ENCODE results near the gene RASAL3.

RASAL3 gene

GRCh38 chr19:15404097-15404779 is 60.1 kb downstream of the RASAL3 start:
- Histone ChIP-seq H3K9ac (ENCODE audit: low read depth, low read length) (no peak overlapping the region), H3K4me1 (ENCODE audit: control insufficient read depth, insufficient read depth, low read length) (no peaks in the 10 kb centered on the region), H3K9me3 (ENCODE audit: control insufficient read depth, insufficient read depth, low read length) (no peaks in the 10 kb centered on the region), H3K27ac (ENCODE audit: low read depth, low read length) (no peak overlapping the region), H3K4me3 (ENCODE audit: low read depth, low read length) (no peak overlapping the region), H3K27me3 (ENCODE audit: control insufficient read depth, insufficient read depth, low read length) (no peaks in the 10 kb centered on the region), H3K36me3 (ENCODE audit: control insufficient read depth, insufficient read depth, low read length) (peaks cover 75% of the 10 kb centered on the region)

- Histone ChIP-seq H3K36me3 (ENCODE audit: control insufficient read depth, insufficient read depth, low read length) (peaks cover 80% of the 10 kb centered on the region), H3K9ac (ENCODE audit: low read depth, low read length) (no peak overlapping the region), H3K4me1 (ENCODE audit: control insufficient read depth, insufficient read depth, low read length) (no peaks in the 10 kb centered on the region), H3K9me3 (ENCODE audit: control insufficient read depth, insufficient read depth, low read length) (no peaks in the 10 kb centered on the region), H3K27ac (ENCODE audit: low read depth, low read length) (no peak overlapping the region), H3K27me3 (ENCODE audit: control insufficient read depth, insufficient read depth, low read length) (no peaks in the 10 kb centered on the region), H3K4me3 (ENCODE audit: low read depth, low read length) (no peak overlapping the region)
Measured at GRCh38 chr19:15403151-15403531, 61.2 kb downstream of the RASAL3 start.

GRCh38 chr19:15402411-15403150 is 61.8 kb downstream of the RASAL3 start:
- H3K36me3 ChIP-seq (ENCODE audit: control insufficient read depth, insufficient read depth, low read length) = peaks cover 80% of the 10 kb centered on the region
- H3K27ac ChIP-seq (ENCODE audit: low read depth, low read length) = no peak overlapping the region
- H3K9me3 ChIP-seq (ENCODE audit: control insufficient read depth, insufficient read depth, low read length) = no peaks in the 10 kb centered on the region
- H3K27me3 ChIP-seq (ENCODE audit: control insufficient read depth, insufficient read depth, low read length) = no peaks in the 10 kb centered on the region
- H3K4me3 ChIP-seq (ENCODE audit: low read depth, low read length) = no peak overlapping the region
- H3K9ac ChIP-seq (ENCODE audit: low read depth, low read length) = no peak overlapping the region
- no peaks in the 10 kb centered on the region for H3K4me1 ChIP-seq (ENCODE audit: control insufficient read depth, insufficient read depth, low read length)
